ENCODE data around the gene BCAS3.

DNA sequence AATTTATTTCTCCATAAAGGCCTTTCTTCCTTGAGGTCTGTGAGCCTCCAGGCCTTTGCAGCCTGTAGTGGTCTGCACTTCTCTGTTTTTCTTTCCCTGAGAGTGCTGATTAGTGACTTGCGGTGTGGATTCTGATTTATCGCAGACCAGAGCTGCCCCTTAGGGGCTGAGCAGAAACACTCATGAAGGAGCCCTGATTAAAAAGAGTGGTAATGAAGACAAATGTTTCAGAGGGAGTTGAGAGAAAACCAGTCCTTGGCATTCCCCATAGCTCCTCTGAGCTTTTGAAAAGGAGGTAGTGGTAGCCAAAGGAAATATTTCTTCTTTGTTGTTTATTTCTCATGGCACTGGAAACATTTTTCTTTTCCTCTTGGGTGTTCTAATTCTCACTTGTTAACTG lies 453.9 kb downstream of the BCAS3 start:
- TF ChIP-seq EP300 (IDR thresholded peaks at IDR 0.05): no peak
- no peak for TF ChIP-seq CTCF (IDR thresholded peaks at IDR 0.05)
- TF ChIP-seq POLR2A (IDR thresholded peaks at IDR 0.05): no peak

Data from ovary (tissue), 3 donors.